AG10803 (cell line): Measurements from ENCODE around the gene UTRN.

Experiments
- DNase-seq: peaks from one replicate; pipeline ENCODE4 v3.0.0; 2010; ENCODE audit warnings: low read depth
- H3K4me3 ChIP-seq: 2 replicates; pipeline ENCODE4 v1.5.1; 2011; ENCODE audit warnings: mild to moderate bottlenecking, low read length, control low read depth
- TF ChIP-seq, protein P1 (sequence below): conservative IDR thresholded peaks from 2 replicates; pipeline ENCODE4 v1.5.1; 2011; ENCODE audit warnings: mild to moderate bottlenecking, low read length, control low read depth, inconsistent platforms

UTRN gene

DNA sequence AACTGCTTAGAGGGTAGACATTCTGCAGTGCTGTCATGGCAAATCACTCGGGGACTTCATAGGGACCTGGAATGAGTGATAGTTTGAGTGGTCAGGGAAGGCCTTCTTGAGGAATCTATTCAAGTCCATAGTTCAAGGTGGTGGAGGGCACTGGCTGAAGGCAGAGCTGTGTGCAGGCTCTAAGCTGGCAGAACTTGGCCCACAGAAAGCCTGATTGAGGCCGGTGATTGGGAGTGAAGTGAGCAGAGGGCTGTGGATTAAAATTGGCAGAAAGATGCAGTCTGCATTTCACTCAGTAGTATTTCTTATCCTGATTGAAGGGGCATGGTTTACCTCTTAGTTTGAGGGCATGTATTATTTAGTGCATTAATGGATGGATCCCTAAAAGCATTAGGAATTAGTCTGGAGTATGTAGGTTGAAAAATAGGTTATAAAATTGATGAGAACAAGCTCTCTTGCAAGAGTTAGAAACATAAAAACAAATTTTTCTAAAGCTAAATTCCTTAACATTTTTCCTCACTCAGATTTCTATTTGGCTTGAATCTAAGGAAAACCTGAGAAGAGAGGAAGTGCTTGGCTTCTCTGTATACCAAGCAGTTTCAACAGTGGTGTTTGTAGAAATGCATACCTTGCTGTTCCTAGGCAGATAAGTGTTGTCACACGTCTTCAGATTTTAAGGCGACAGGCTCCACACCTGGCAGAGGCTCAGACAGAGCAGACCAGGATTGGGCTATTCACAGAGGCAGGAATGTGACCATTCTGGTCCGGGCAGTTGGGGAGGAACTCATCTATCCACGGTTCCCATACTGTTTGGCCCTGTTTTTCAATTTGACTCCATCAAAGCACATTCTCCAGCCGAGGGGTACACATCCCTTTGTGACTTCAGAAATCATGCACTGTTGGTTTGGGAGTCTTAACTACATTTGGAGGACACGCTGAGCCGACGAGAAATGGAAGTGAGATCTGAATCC lies 45.2 kb downstream of the UTRN start:
- TF ChIP-seq, protein P1, sequence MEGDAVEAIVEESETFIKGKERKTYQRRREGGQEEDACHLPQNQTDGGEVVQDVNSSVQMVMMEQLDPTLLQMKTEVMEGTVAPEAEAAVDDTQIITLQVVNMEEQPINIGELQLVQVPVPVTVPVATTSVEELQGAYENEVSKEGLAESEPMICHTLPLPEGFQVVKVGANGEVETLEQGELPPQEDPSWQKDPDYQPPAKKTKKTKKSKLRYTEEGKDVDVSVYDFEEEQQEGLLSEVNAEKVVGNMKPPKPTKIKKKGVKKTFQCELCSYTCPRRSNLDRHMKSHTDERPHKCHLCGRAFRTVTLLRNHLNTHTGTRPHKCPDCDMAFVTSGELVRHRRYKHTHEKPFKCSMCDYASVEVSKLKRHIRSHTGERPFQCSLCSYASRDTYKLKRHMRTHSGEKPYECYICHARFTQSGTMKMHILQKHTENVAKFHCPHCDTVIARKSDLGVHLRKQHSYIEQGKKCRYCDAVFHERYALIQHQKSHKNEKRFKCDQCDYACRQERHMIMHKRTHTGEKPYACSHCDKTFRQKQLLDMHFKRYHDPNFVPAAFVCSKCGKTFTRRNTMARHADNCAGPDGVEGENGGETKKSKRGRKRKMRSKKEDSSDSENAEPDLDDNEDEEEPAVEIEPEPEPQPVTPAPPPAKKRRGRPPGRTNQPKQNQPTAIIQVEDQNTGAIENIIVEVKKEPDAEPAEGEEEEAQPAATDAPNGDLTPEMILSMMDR = no peak
- DNase-seq = no peak
- no peak overlapping the region for H3K4me3 ChIP-seq

DNA sequence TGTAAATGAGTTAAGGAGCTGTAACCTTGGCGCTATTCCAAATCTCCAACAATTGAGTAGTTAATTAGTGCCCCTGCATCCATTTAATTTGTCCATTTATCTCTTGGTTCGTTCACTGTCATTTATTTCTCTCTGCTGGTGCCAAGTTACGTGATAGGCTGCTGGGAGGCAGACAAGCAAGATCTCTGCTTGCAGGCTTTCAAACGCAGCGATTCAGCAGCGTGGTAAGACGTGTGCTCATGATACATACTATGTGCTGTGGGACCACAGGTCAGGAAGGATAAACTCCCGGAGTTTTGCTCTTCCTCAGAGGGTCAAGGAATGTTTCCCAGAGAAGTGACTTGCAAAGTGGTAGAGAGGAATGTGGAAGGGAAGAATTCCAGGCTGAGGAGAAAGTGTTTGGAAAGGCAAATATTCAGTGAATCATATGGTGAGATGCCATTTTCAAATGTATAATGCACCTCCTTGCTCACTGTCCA lies 46.4 kb downstream of the UTRN start:
- peak; percentile 83 for DNase-seq
- H3K4me3 ChIP-seq = no peak overlapping the region
- TF ChIP-seq, protein P1 = no peak

DNA sequence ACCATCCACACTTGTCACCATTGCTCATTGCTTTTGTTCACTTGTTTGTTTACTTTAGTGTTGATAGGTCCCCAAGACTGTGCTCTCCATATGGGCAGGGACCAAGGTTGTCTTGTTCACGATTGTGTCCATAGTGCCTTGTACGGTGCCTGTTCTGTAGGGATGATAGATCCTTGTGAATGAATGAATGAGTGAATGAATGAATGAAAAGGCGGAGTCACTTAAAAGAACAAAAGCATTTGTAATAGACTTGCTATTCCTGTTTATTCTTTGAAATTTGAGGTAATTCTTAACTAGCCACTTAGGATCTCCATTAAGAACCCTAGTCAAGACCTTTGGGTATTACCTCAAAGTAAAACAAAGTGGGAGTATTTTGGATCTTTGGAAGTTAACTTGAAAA lies 47.0 kb downstream of the UTRN start:
- no peak for DNase-seq
- no peak overlapping the region for H3K4me3 ChIP-seq
- TF ChIP-seq, protein P1 = no peak

DNA sequence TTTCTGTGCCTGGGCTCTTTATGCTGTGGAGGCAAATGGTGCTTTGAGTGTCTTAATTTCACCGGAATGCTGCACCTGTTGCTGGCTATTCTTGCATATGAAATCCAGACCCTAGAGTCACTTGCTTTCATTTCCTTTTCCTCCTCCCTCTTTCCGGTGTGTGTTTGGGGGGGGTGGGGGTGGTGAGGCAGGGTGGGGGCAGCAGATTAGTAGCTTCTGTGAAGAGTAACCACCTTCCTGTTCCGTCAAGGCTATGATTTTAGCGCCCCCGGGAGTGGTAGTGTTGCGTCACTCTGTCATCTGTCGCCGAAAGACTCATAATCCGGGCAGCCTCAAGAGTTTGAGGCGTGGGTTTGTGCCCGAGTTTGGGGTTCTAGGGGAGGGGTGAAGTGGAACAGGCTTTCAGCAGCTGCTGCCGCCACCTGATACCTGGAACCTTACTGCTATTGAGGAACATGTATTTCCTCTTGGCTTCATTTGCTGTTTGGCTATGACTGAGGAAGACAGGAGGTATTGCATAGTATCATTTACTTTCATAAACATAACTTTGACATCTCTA lies 49.1 kb downstream of the UTRN start:
- H3K4me3 ChIP-seq = no peak overlapping the region
- no peak for DNase-seq
- TF ChIP-seq, protein P1 = no peak
